ENCODE results near the gene DNM3. TPM values are rescaled to one million over a fixed set of nuclear protein-coding genes. Genes with fewer than 3 reads are reported as not detected.
"Not testable (repeated sequence)": the region's sequence is repeated elsewhere in the genome, so short reads cannot be mapped to it uniquely, and the experiment has no call there.

The DNM3 gene
- total RNA-seq, 1 donor from 2014 or later = 2.6 TPM

- Histone ChIP-seq H3K9me3 (ENCODE audit: control insufficient read depth in 3 of 3, low read length in 3 of 3) (no peaks in the 10 kb centered on the region), H3K4me1 (ENCODE audit: control insufficient read depth in 3 of 3, insufficient read depth in 3 of 3, low read length in 3 of 3) (peaks cover 0 to 5% (median 2%) of the 10 kb centered on the region in 3 donors), H3K36me3 (ENCODE audit: control insufficient read depth in 3 of 3, insufficient read depth in 3 of 3, low read length in 3 of 3) (no peaks in the 10 kb centered on the region), H3K27ac (ENCODE audit: low read depth, low read length) (no peak overlapping the region), H3K27me3 (ENCODE audit: control insufficient read depth in 3 of 3, insufficient read depth in 3 of 3, low read length in 3 of 3) (no peaks in the 10 kb centered on the region), H3K4me3 (ENCODE audit: low read length in 3 of 3) (no peak overlapping the region), H3K9ac (ENCODE audit: low read depth in 1 of 3, low read length in 3 of 3) (no peak overlapping the region)
Measured at GRCh38 chr1:172292840-172293239, 451.5 kb downstream of the DNM3 start.

- Histone ChIP-seq H3K27me3 (ENCODE audit: control insufficient read depth in 3 of 3, insufficient read depth in 3 of 3, low read length in 3 of 3) (no peaks in the 10 kb centered on the region), H3K4me3 (ENCODE audit: low read length in 3 of 3) (no peak overlapping the region), H3K4me1 (ENCODE audit: control insufficient read depth in 3 of 3, insufficient read depth in 3 of 3, low read length in 3 of 3) (peaks cover 0 to 2% (median under 1%) of the 10 kb centered on the region in 3 donors), H3K9me3 (ENCODE audit: control insufficient read depth in 3 of 3, low read length in 3 of 3) (no peaks in the 10 kb centered on the region), H3K9ac (ENCODE audit: low read depth in 1 of 3, low read length in 3 of 3) (no peak overlapping the region), H3K27ac (ENCODE audit: low read depth, low read length) (peak overlapping the region; percentile 10), H3K36me3 (ENCODE audit: control insufficient read depth in 3 of 3, insufficient read depth in 3 of 3, low read length in 3 of 3) (no peaks in the 10 kb centered on the region)
Measured at GRCh38 chr1:172293429-172293828, 452.1 kb downstream of the DNM3 start.

GRCh38 chr1:172298141-172298540 is 456.8 kb downstream of the DNM3 start:
- Histone ChIP-seq H3K4me1 (ENCODE audit: control insufficient read depth in 3 of 3, insufficient read depth in 3 of 3, low read length in 3 of 3) (no peaks in the 10 kb centered on the region), H3K9ac (ENCODE audit: low read depth in 1 of 3, low read length in 3 of 3) (no peak overlapping the region), H3K36me3 (ENCODE audit: control insufficient read depth in 3 of 3, insufficient read depth in 3 of 3, low read length in 3 of 3) (no peaks in the 10 kb centered on the region), H3K4me3 (ENCODE audit: low read length in 3 of 3) (no peak overlapping the region), H3K27ac (ENCODE audit: low read depth, low read length) (no peak overlapping the region), H3K9me3 (ENCODE audit: control insufficient read depth in 3 of 3, low read length in 3 of 3) (no peaks in the 10 kb centered on the region), H3K27me3 (ENCODE audit: control insufficient read depth in 3 of 3, insufficient read depth in 3 of 3, low read length in 3 of 3) (no peaks in the 10 kb centered on the region)

GRCh38 chr1:172298911-172299310 is 457.6 kb downstream of the DNM3 start:
- H3K4me1 ChIP-seq (ENCODE audit: control insufficient read depth in 3 of 3, insufficient read depth in 3 of 3, low read length in 3 of 3) = no peaks in the 10 kb centered on the region
- no peak overlapping the region for H3K4me3 ChIP-seq (ENCODE audit: low read length in 3 of 3)
- H3K27me3 ChIP-seq (ENCODE audit: control insufficient read depth in 3 of 3, insufficient read depth in 3 of 3, low read length in 3 of 3) = no peaks in the 10 kb centered on the region
- no peaks in the 10 kb centered on the region for H3K9me3 ChIP-seq (ENCODE audit: control insufficient read depth in 3 of 3, low read length in 3 of 3)
- no peaks in the 10 kb centered on the region for H3K36me3 ChIP-seq (ENCODE audit: control insufficient read depth in 3 of 3, insufficient read depth in 3 of 3, low read length in 3 of 3)
- no peak overlapping the region for H3K9ac ChIP-seq (ENCODE audit: low read depth in 1 of 3, low read length in 3 of 3)
- no peak overlapping the region for H3K27ac ChIP-seq (ENCODE audit: low read depth, low read length)

- H3K9ac ChIP-seq (ENCODE audit: low read depth in 1 of 3, low read length in 3 of 3) = no peak overlapping the region
- H3K36me3 ChIP-seq (ENCODE audit: control insufficient read depth in 3 of 3, insufficient read depth in 3 of 3, low read length in 3 of 3) = no peaks in the 10 kb centered on the region
- H3K9me3 ChIP-seq (ENCODE audit: control insufficient read depth in 3 of 3, low read length in 3 of 3) = no peaks in the 10 kb centered on the region
- no peak overlapping the region for H3K27ac ChIP-seq (ENCODE audit: low read depth, low read length)
- H3K27me3 ChIP-seq (ENCODE audit: control insufficient read depth in 3 of 3, insufficient read depth in 3 of 3, low read length in 3 of 3) = no peaks in the 10 kb centered on the region
- H3K4me1 ChIP-seq (ENCODE audit: control insufficient read depth in 3 of 3, insufficient read depth in 3 of 3, low read length in 3 of 3) = no peaks in the 10 kb centered on the region
- H3K4me3 ChIP-seq (ENCODE audit: low read length in 3 of 3) = no peak overlapping the region
Measured at GRCh38 chr1:172299515-172299914, 458.2 kb downstream of the DNM3 start.

- not testable (repeated sequence) for H3K27me3 ChIP-seq (ENCODE audit: control insufficient read depth in 3 of 3, insufficient read depth in 3 of 3, low read length in 3 of 3); H3K9ac ChIP-seq (ENCODE audit: low read depth in 1 of 3, low read length in 3 of 3); H3K27ac ChIP-seq (ENCODE audit: low read depth, low read length); H3K4me1 ChIP-seq (ENCODE audit: control insufficient read depth in 3 of 3, insufficient read depth in 3 of 3, low read length in 3 of 3); H3K36me3 ChIP-seq (ENCODE audit: control insufficient read depth in 3 of 3, insufficient read depth in 3 of 3, low read length in 3 of 3); H3K4me3 ChIP-seq (ENCODE audit: low read length in 3 of 3); H3K9me3 ChIP-seq (ENCODE audit: control insufficient read depth in 3 of 3, low read length in 3 of 3)
Measured at GRCh38 chr1:172307508-172307907, 466.2 kb downstream of the DNM3 start.

- Histone ChIP-seq H3K4me3 (ENCODE audit: low read length in 3 of 3) (no peak overlapping the region), H3K36me3 (ENCODE audit: control insufficient read depth in 3 of 3, insufficient read depth in 3 of 3, low read length in 3 of 3) (no peaks in the 10 kb centered on the region), H3K27me3 (ENCODE audit: control insufficient read depth in 3 of 3, insufficient read depth in 3 of 3, low read length in 3 of 3) (no peaks in the 10 kb centered on the region), H3K9me3 (ENCODE audit: control insufficient read depth in 3 of 3, low read length in 3 of 3) (no peaks in the 10 kb centered on the region), H3K4me1 (ENCODE audit: control insufficient read depth in 3 of 3, insufficient read depth in 3 of 3, low read length in 3 of 3) (no peaks in the 10 kb centered on the region), H3K9ac (ENCODE audit: low read depth in 1 of 3, low read length in 3 of 3) (no peak overlapping the region), H3K27ac (ENCODE audit: low read depth, low read length) (no peak overlapping the region)
Measured at GRCh38 chr1:172308142-172308541, 466.8 kb downstream of the DNM3 start.

- no peak overlapping the region for H3K4me3 ChIP-seq (ENCODE audit: low read length in 3 of 3)
- no peak overlapping the region for H3K9ac ChIP-seq (ENCODE audit: low read depth in 1 of 3, low read length in 3 of 3)
- no peaks in the 10 kb centered on the region for H3K36me3 ChIP-seq (ENCODE audit: control insufficient read depth in 3 of 3, insufficient read depth in 3 of 3, low read length in 3 of 3)
- no peaks in the 10 kb centered on the region for H3K4me1 ChIP-seq (ENCODE audit: control insufficient read depth in 3 of 3, insufficient read depth in 3 of 3, low read length in 3 of 3)
- H3K27me3 ChIP-seq (ENCODE audit: control insufficient read depth in 3 of 3, insufficient read depth in 3 of 3, low read length in 3 of 3) = no peaks in the 10 kb centered on the region
- no peak overlapping the region for H3K27ac ChIP-seq (ENCODE audit: low read depth, low read length)
- no peaks in the 10 kb centered on the region for H3K9me3 ChIP-seq (ENCODE audit: control insufficient read depth in 3 of 3, low read length in 3 of 3)
Measured at GRCh38 chr1:172308577-172308976, 467.3 kb downstream of the DNM3 start.

GRCh38 chr1:172320733-172321132 is 479.4 kb downstream of the DNM3 start:
- H3K4me3 ChIP-seq (ENCODE audit: low read length in 3 of 3) = no peak overlapping the region
- no peaks in the 10 kb centered on the region for H3K36me3 ChIP-seq (ENCODE audit: control insufficient read depth in 3 of 3, insufficient read depth in 3 of 3, low read length in 3 of 3)
- no peaks in the 10 kb centered on the region for H3K27me3 ChIP-seq (ENCODE audit: control insufficient read depth in 3 of 3, insufficient read depth in 3 of 3, low read length in 3 of 3)
- no peaks in the 10 kb centered on the region for H3K9me3 ChIP-seq (ENCODE audit: control insufficient read depth in 3 of 3, low read length in 3 of 3)
- H3K9ac ChIP-seq (ENCODE audit: low read depth in 1 of 3, low read length in 3 of 3) = no peak overlapping the region
- H3K27ac ChIP-seq (ENCODE audit: low read depth, low read length) = peak overlapping the region; percentile 42
- peaks cover 0 to 14% (median 3%) of the 10 kb centered on the region in 3 donors for H3K4me1 ChIP-seq (ENCODE audit: control insufficient read depth in 3 of 3, insufficient read depth in 3 of 3, low read length in 3 of 3)

GRCh38 chr1:172321451-172321850 is 480.2 kb downstream of the DNM3 start:
- Histone ChIP-seq H3K4me3 (ENCODE audit: low read length in 3 of 3) (no peak overlapping the region), H3K9ac (ENCODE audit: low read depth in 1 of 3, low read length in 3 of 3) (no peak overlapping the region), H3K4me1 (ENCODE audit: control insufficient read depth in 3 of 3, insufficient read depth in 3 of 3, low read length in 3 of 3) (peaks cover 0 to 14% (median 3%) of the 10 kb centered on the region in 3 donors), H3K27ac (ENCODE audit: low read depth, low read length) (peak overlapping the region; percentile 42), H3K27me3 (ENCODE audit: control insufficient read depth in 3 of 3, insufficient read depth in 3 of 3, low read length in 3 of 3) (no peaks in the 10 kb centered on the region), H3K36me3 (ENCODE audit: control insufficient read depth in 3 of 3, insufficient read depth in 3 of 3, low read length in 3 of 3) (no peaks in the 10 kb centered on the region), H3K9me3 (ENCODE audit: control insufficient read depth in 3 of 3, low read length in 3 of 3) (no peaks in the 10 kb centered on the region)
